Gastroesophageal sphincter (tissue), 3 donors: ENCODE measurements around the gene ARHGEF26.
A peak's percentile ranks its signal among the peaks of the same experiment; 100 is the strongest.

ENCODE experiments used
- CTCF ChIP-seq, 4 experiments: fragments of 200-600 bp in 2 of 4; fragments of 450-650 bp in 2 of 4; sonication (generic) in 1 of 4; IDR thresholded peaks; one replicate each; pipeline ENCODE4 v1.5.1; 2017 to 2019; ENCODE audit warnings: antibody characterized with exemption in 4 of 4, mild to moderate bottlenecking in 2 of 4, moderate library complexity in 2 of 4
- EP300 ChIP-seq: sonication (generic); formaldehyde crosslinking; IDR thresholded peaks from one replicate; pipeline ENCODE4 v1.6.1; 2017; ENCODE audit warnings: antibody characterized with exemption, mild to moderate bottlenecking
- POLR2A ChIP-seq, 2 donors: fragments of 450-650 bp; IDR thresholded peaks; one replicate each; pipeline ENCODE4 v1.6.1; 2017; ENCODE audit warnings: antibody characterized with exemption in 2 of 2, mild to moderate bottlenecking in 2 of 2, moderate library complexity in 1 of 2
- POLR2AphosphoS5 ChIP-seq: sonication (generic); formaldehyde crosslinking; IDR thresholded peaks from one replicate; pipeline ENCODE4 v1.6.1; 2017; ENCODE audit warnings: antibody characterized with exemption

GRCh38 chr3:154122912-154123559, 1.8 kb downstream of the ARHGEF26 start:
- TF ChIP-seq POLR2AphosphoS5 = peak; percentile 60
- TF ChIP-seq POLR2A (IDR thresholded peaks at IDR 0.05) = peak in 1 of 2 donors; percentile 26
- no peak for TF ChIP-seq CTCF (IDR thresholded peaks at IDR 0.05)
- TF ChIP-seq EP300 = no peak
